Stimulated activated naive CD4-positive, alpha-beta T cell (primary cell): ENCODE data around the gene SLC25A11.
"Not testable (repeated sequence)": the region's sequence is repeated elsewhere in the genome, so short reads cannot be mapped to it uniquely, and the experiment has no call there.

Experiments used
- DNase-seq, 6 experiments: peaks; one replicate each; lab custom pipeline; 2025; lab: John Stamatoyannopoulos, UW

The SLC25A11 gene

GRCh38 chr17:4920351-4921048 is 19.3 kb downstream of the SLC25A11 start:
- no peak for DNase-seq

GRCh38 chr17:4919511-4920047 is 20.3 kb downstream of the SLC25A11 start:
- DNase-seq, result no peak

- not testable (repeated sequence) for DNase-seq
These were observed 25.3 kb downstream of the SLC25A11 start for GRCh38 chr17:4914551-4914950.

GRCh38 chr17:4913994-4914393 is 25.9 kb downstream of the SLC25A11 start:
- DNase-seq, result no peak

GRCh38 chr17:4908711-4909496 is 30.9 kb downstream of the SLC25A11 start:
- DNase-seq, result peak; percentile 46 to 76 (median 57)

GRCh38 chr17:4908301-4908700 is 31.5 kb downstream of the SLC25A11 start:
- peak in 1 of 6 experiments; percentile 24 for DNase-seq

- DNase-seq, result not testable (repeated sequence)
These were observed 33.2 kb downstream of the SLC25A11 start for GRCh38 chr17:4906642-4907041.

GRCh38 chr17:4903051-4903818 is 36.6 kb downstream of the SLC25A11 start, which contains the start of gene CHRNE:
CHRNE (minus strand) TSS chr17:4903098; CDS start chr17:4903063, 35 bp downstream.
- DNase-seq, result peak; percentile 52 to 80 (median 66)

- DNase-seq, result no peak
These were observed 37.3 kb downstream of the SLC25A11 start for GRCh38 chr17:4902540-4902939.

- peak in 4 of 6 experiments; percentile 20 to 66 (median 44) for DNase-seq
These were observed 38.0 kb downstream of the SLC25A11 start for GRCh38 chr17:4901648-4902344.

GRCh38 chr17:4901108-4901647 is 38.7 kb downstream of the SLC25A11 start:
- peak in 2 of 6 experiments; percentile 39 to 66 for DNase-seq

- peak; percentile 42 to 86 (median 70) for DNase-seq
These were observed 39.4 kb downstream of the SLC25A11 start for GRCh38 chr17:4900231-4901107.

GRCh38 chr17:4899341-4900230 is 40.3 kb downstream of the SLC25A11 start, which contains the start of gene C17orf107:
C17orf107 (plus strand) TSS chr17:4899536; CDS start chr17:4899763, 227 bp downstream.
- peak; percentile 87 to 93 (median 91) for DNase-seq

- no peak for DNase-seq
These were observed 40.9 kb downstream of the SLC25A11 start for GRCh38 chr17:4898927-4899326.

GRCh38 chr17:4898351-4898750 is 41.5 kb downstream of the SLC25A11 start:
- DNase-seq, result peak in 1 of 6 experiments; percentile 11

- DNase-seq, result no peak
These were observed 42.1 kb downstream of the SLC25A11 start for GRCh38 chr17:4897785-4898184.

- DNase-seq, result no peak
These were observed 42.6 kb downstream of the SLC25A11 start for GRCh38 chr17:4897198-4897687.

GRCh38 chr17:4896332-4897197 is 43.3 kb downstream of the SLC25A11 start:
- no peak for DNase-seq
